CMK (cell line): ENCODE measurements around the gene MRPL45.

Experiments
- DNase-seq: peaks from one replicate; pipeline ENCODE4 v3.0.0-alpha.2; 2010; ENCODE audit warnings: low read depth

The MRPL45 gene

GRCh38 chr17:38349097-38349730 lies 52.2 kb downstream of the MRPL45 start:
- peak; percentile 68 for DNase-seq

- no peak for DNase-seq
These were observed 53.1 kb downstream of the MRPL45 start for GRCh38 chr17:38350035-38350434.

- DNase-seq: peak; percentile 63
These were observed 54.6 kb downstream of the MRPL45 start, which contains the start of gene SOCS7 for GRCh38 chr17:38351412-38352222. SOCS7 (plus strand) TSS chr17:38351844; CDS start chr17:38352053, 209 bp downstream.

- DNase-seq: no peak
These were observed 55.5 kb downstream of the MRPL45 start for GRCh38 chr17:38352245-38353085.

- DNase-seq: no peak
These were observed 56.2 kb downstream of the MRPL45 start for GRCh38 chr17:38353086-38353604.

- no peak for DNase-seq
These were observed 56.7 kb downstream of the MRPL45 start for GRCh38 chr17:38353668-38354067.

GRCh38 chr17:38354466-38354865 lies 57.5 kb downstream of the MRPL45 start:
- DNase-seq: no peak

- no peak for DNase-seq
These were observed 58.3 kb downstream of the MRPL45 start for GRCh38 chr17:38355251-38355650.

- no peak for DNase-seq
These were observed 60.6 kb downstream of the MRPL45 start for GRCh38 chr17:38357486-38358123.

GRCh38 chr17:38358586-38359513 lies 61.9 kb downstream of the MRPL45 start:
- DNase-seq: no peak

- DNase-seq: no peak
These were observed 64.9 kb downstream of the MRPL45 start for GRCh38 chr17:38361694-38362465.

GRCh38 chr17:38363016-38363415 lies 66.0 kb downstream of the MRPL45 start:
- DNase-seq: no peak

- no peak for DNase-seq
These were observed 67.8 kb downstream of the MRPL45 start for GRCh38 chr17:38364741-38365140.

- DNase-seq: no peak
These were observed 72.3 kb downstream of the MRPL45 start for GRCh38 chr17:38369124-38369886.
